GM12878 (cell line): Measurements from ENCODE around the gene DPP4. TPM values are rescaled to one million over a fixed set of nuclear protein-coding genes. Genes with fewer than 3 reads are reported as not detected.

ENCODE experiments used
- ATAC-seq: fragments of 200-7000 bp; cut with Tn5 transposase; 3 replicates; pipeline ENCODE4 v1.9.1; 2020; ENCODE audit warnings: mild to moderate bottlenecking, moderate library complexity
- BruUV-seq: library from RNA; stranded (reverse); fragments of 400-500 nt; replicated peaks from 2 replicates; lab custom pipeline; 2021; lab: Mats Ljungman, UMichigan
- CTCF ChIA-PET: fragments of 300-600 bp; sonication (Branson Sonifier 250); formaldehyde crosslinking; extraction: SDS; loops from one replicate; lab custom pipeline; 2021; ENCODE audit warnings: inconsistent platforms; lab: Yijun Ruan, JAX
- POLR2A ChIA-PET: fragments of 350-600 bp; formaldehyde crosslinking; extraction: SDS; loops from one replicate; lab custom pipeline; 2021; ENCODE audit warnings: inconsistent platforms; lab: Charles Lee
- RAD21 ChIA-PET: fragments of 300-600 bp; sonication (Branson Sonifier 250); formaldehyde crosslinking; loops from one replicate; lab custom pipeline; 2023; ENCODE audit warnings: antibody characterized with exemption; ENCODE audit not compliant: unreplicated experiment; lab: Charles Lee
- SMC1A ChIA-PET: fragments of 300-600 bp; sonication (Branson Sonifier 250); formaldehyde crosslinking; loops from one replicate; lab custom pipeline; 2023; ENCODE audit not compliant: unreplicated experiment, uncharacterized antibody; lab: Charles Lee
- DNase-seq: peaks from one replicate; pipeline ENCODE4 v3.0.0-alpha.2; 2011; ENCODE audit warnings: low read depth, low spot score
- FAIRE-seq: peaks from 3 replicates; lab custom pipeline; 2011; peaks lifted over from hg19 to GRCh38; lab: Jason Lieb, UNC
- H2AFZ ChIP-seq: 2 replicates; pipeline ENCODE4 v1.6.0; 2011; ENCODE audit warnings: low read depth, low read length, control low read depth; ENCODE audit not compliant: control insufficient read depth
- H3K27ac ChIP-seq: 2 replicates; pipeline ENCODE4 v1.5.1; 2011; ENCODE audit warnings: control low read depth; ENCODE audit not compliant: control insufficient read depth, insufficient read depth
- H3K27me3 ChIP-seq, 2 experiments: replicated peaks in 1 of 2; 2 replicates each; pipeline versions ENCODE4 v1.6.0 to v1.6.1; 2011; ENCODE audit warnings: low read length in 1 of 2; ENCODE audit not compliant: control insufficient read depth in 2 of 2, insufficient read depth in 2 of 2
- H3K36me3 ChIP-seq, 2 experiments: 2 replicates each; pipeline ENCODE4 v1.5.1; 2011; ENCODE audit warnings: low read length in 1 of 2; ENCODE audit not compliant: control insufficient read depth in 2 of 2, insufficient read depth in 2 of 2
- H3K4me1 ChIP-seq: 2 replicates; pipeline ENCODE4 v1.6.1; 2011; ENCODE audit warnings: mild to moderate bottlenecking, low read length, moderate library complexity, mixed read lengths; ENCODE audit not compliant: control insufficient read depth, insufficient read depth
- H3K4me2 ChIP-seq: 2 replicates; pipeline ENCODE4 v1.6.0; 2011; ENCODE audit warnings: control low read depth; ENCODE audit not compliant: control insufficient read depth, insufficient read depth
- H3K4me3 ChIP-seq: fragments of 200-600 bp; sonication (generic); 2 replicates; pipeline ENCODE4 v1.5.1; 2016
- H3K79me2 ChIP-seq: 2 replicates; pipeline ENCODE4 v1.6.0; 2011; ENCODE audit warnings: low read length; ENCODE audit not compliant: control insufficient read depth, insufficient read depth
- H3K9ac ChIP-seq: 2 replicates; pipeline ENCODE4 v1.8.0; 2011; ENCODE audit warnings: low read length, control low read depth, mixed read lengths; ENCODE audit not compliant: control insufficient read depth, insufficient read depth
- H3K9me3 ChIP-seq: replicated peaks from 3 replicates; pipeline ENCODE4 v1.5.1; 2011; ENCODE audit warnings: mild to moderate bottlenecking, low read length; ENCODE audit not compliant: control insufficient read depth, insufficient read depth
- H4K20me1 ChIP-seq: 2 replicates; pipeline ENCODE4 v1.6.0; 2011; ENCODE audit not compliant: control insufficient read depth, insufficient read depth
- CHD1 ChIP-seq: IDR thresholded peaks from 2 replicates; pipeline ENCODE4 v1.6.1; 2012; ENCODE audit warnings: low read depth, low read length, improper control_type of control experiment
- GATAD2B ChIP-seq: fragments of 450-650 bp; conservative IDR thresholded peaks from 2 replicates; pipeline ENCODE4 v1.6.1; 2017; ENCODE audit warnings: low read depth, mild to moderate bottlenecking, moderate library complexity
- MYB ChIP-seq: fragments of 150-350 bp; IDR thresholded peaks from 2 replicates; pipeline ENCODE4 v1.6.1; 2014; ENCODE audit warnings: mild to moderate bottlenecking, low read depth, low read length, borderline replicate concordance
- REST ChIP-seq: IDR thresholded peaks from 2 replicates; pipeline ENCODE4 v1.6.1; 2012; ENCODE audit warnings: mild to moderate bottlenecking, low read depth, low read length
- SUZ12 ChIP-seq: fragments of 200-600 bp; sonication (generic); IDR thresholded peaks from one replicate; pipeline ENCODE4 v1.6.1; 2018; ENCODE audit warnings: antibody characterized with exemption, mild to moderate bottlenecking; ENCODE audit not compliant: unreplicated experiment
- USF2 ChIP-seq: IDR thresholded peaks from 2 replicates; pipeline ENCODE4 v1.6.1; 2011; ENCODE audit warnings: low read depth, low read length, improper control_type of control experiment, borderline replicate concordance
- ZNF687 ChIP-seq: fragments of 450-650 bp; IDR thresholded peaks from 2 replicates; pipeline ENCODE4 v1.6.1; 2017; ENCODE audit warnings: mild to moderate bottlenecking, moderate library complexity
- WGBS: methylation state at CpG from one replicate; pipeline ENCODE4 v1.1.6; 2016; ENCODE audit warnings: low lambda C conversion rate; ENCODE audit not compliant: insufficient replicate concordance, insufficient coverage; ENCODE audit errors: missing lambda C conversion rate; 5-methylcytosine and 5-hydroxymethylcytosine counted together
- in situ Hi-C: fragments of 300-500 bp; cut with MboI; formaldehyde crosslinking; loops from 9 replicates; pipeline ENCODE4 v1.14.3; 2018; ENCODE audit warnings: mixed read lengths
- intact Hi-C: fragments of 100-400 bp; cut with micrococcal nuclease; formaldehyde crosslinking; loops from one replicate; pipeline ENCODE4 v1.14.2; 2022; ENCODE audit not compliant: unreplicated experiment
- polyA plus RNA-seq, 11 experiments: library from polyadenylated mRNA; depleted of rRNA in 4 of 11; unstranded in 6 of 11; stranded (reverse) in 5 of 11; fragments of >200 nt; fragmentation: Nextera tagmentation in 4 of 11; fragmentation: Illumina TruSeq in 1 of 11; extraction: Ambion mirVana in 4 of 11; extraction: Trizol in 1 of 11; gene quantifications; 1 replicate in 1 of 11; 2 replicates in 10 of 11; pipeline versions ENCODE4 v1.2.1 to v1.2.3, GENCODE V29; 2011 to 2016; ENCODE audit warnings: inconsistent platforms in 2 of 11, missing spikeins in 2 of 11, low read depth in 1 of 11
- total RNA-seq, 4 experiments: library from RNA; depleted of rRNA in 3 of 4; stranded (reverse); fragments of >200 nt in 3 of 4; fragmentation: Illumina TruSeq in 1 of 4; extraction: Trizol in 1 of 4; gene quantifications; 2 replicates each; pipeline versions ENCODE4 v1.2.1 to v1.2.3, GENCODE V29; 2013 to 2021

DPP4 gene
- total and polyA plus RNA-seq, 10 of the 15 experiments (the other 5 are each of a cell fraction or from before 2014, with no cell fraction given): 4.1 to 11.4 (median 9.3) TPM

GRCh38 chr2:162115076-162115475 lies 41.1 kb upstream of the DPP4 start:
- no peak for TF ChIP-seq GATAD2B
- H3K27ac ChIP-seq: no peak overlapping the region
- H4K20me1 ChIP-seq: no peaks in the 10 kb centered on the region
- no peaks in the 10 kb centered on the region for H3K27me3 ChIP-seq
- SMC1A ChIA-PET: no interaction called here
- no peak overlapping the region for H3K4me2 ChIP-seq
- ATAC-seq (no peak), DNase-seq (no peak), FAIRE-seq (no peak)
- in situ Hi-C loops (no loop called here), intact Hi-C loops (no loop called here)
- RAD21 ChIA-PET: no interaction called here
- CTCF ChIA-PET: interaction anchor here (1.2 kb wide), 1 partner anchor 10 kb away, joined by 3 read pairs; no protein-coding TSS in a partner anchor
- 96% methylated on average over 2 of the region's 2 CpGs for WGBS
- H3K9ac ChIP-seq: no peak overlapping the region
- H2AFZ ChIP-seq: no peak overlapping the region
- H3K79me2 ChIP-seq: no peaks in the 10 kb centered on the region
- H3K9me3 ChIP-seq: no peaks in the 10 kb centered on the region
- POLR2A ChIA-PET: no interaction called here
- BruUV-seq: no TSS peak
- H3K4me1 ChIP-seq: no peaks in the 10 kb centered on the region
- H3K4me3 ChIP-seq: no peak overlapping the region
- no peaks in the 10 kb centered on the region for H3K36me3 ChIP-seq

- H3K9ac ChIP-seq: no peak overlapping the region
- H2AFZ ChIP-seq: no peak overlapping the region
- ATAC-seq (no peak), FAIRE-seq (no peak), DNase-seq (no peak)
- no peaks in the 10 kb centered on the region for H3K9me3 ChIP-seq
- CTCF ChIA-PET: interaction anchor here (1.3 kb wide), 1 partner anchor 107 kb away, joined by 3 read pairs; no protein-coding TSS in a partner anchor
- intact Hi-C loops: no loop called here
- no TSS peak for BruUV-seq
- POLR2A ChIA-PET: no interaction called here
- WGBS: 4% methylated on average over 1 of the region's 1 CpG
- no peaks in the 10 kb centered on the region for H3K36me3 ChIP-seq
- no peaks in the 10 kb centered on the region for H3K79me2 ChIP-seq
- H3K27me3 ChIP-seq: no peaks in the 10 kb centered on the region
- in situ Hi-C loops: no loop called here
- H3K4me1 ChIP-seq: no peaks in the 10 kb centered on the region
- H4K20me1 ChIP-seq: no peaks in the 10 kb centered on the region
- SMC1A ChIA-PET: interaction anchor here (1.5 to 1.7 kb wide), 2 partner anchors 8 to 11 kb away, joined by 4 to 6 read pairs; no protein-coding TSS in a partner anchor
- H3K4me3 ChIP-seq: no peak overlapping the region
- no peak overlapping the region for H3K27ac ChIP-seq
- H3K4me2 ChIP-seq: no peak overlapping the region
- RAD21 ChIA-PET: no interaction called here
- TF ChIP-seq REST (no peak), ZNF687 (no peak), USF2 (no peak), CHD1 (no peak), MYB (no peak), SUZ12 (no peak)
Measured at GRCh38 chr2:162114271-162114670, 40.3 kb upstream of the DPP4 start.
